SH-SY5Y (cell line): Measurements from ENCODE around the gene CCL4.

Experiments used
- GATA2 ChIP-seq: IDR thresholded peaks from 2 replicates; pipeline ENCODE4 v1.6.1; 2011; ENCODE audit warnings: mild to moderate bottlenecking, low read depth, low read length
- GATA3 ChIP-seq: IDR thresholded peaks from 2 replicates; pipeline ENCODE4 v1.6.1; 2011; ENCODE audit warnings: low read depth, mild to moderate bottlenecking, low read length, moderate library complexity

GRCh38 chr17:36144014-36144413 is 40.4 kb downstream of the CCL4 start:
- TF ChIP-seq GATA3 (no peak), GATA2 (no peak)
